Trophoblast cell (in vitro differentiated cells and primary cell): ENCODE results near the gene SSX2IP.

Experiments
- DNase-seq, 2 donors: peaks; one replicate each; pipeline ENCODE4 v3.0.0-alpha.2; 2016
- H2AFZ ChIP-seq: 2 replicates; pipeline ENCODE4 v1.6.1; 2013; ENCODE audit warnings: low read length, moderate library complexity, mild to moderate bottlenecking; ENCODE audit not compliant: insufficient read depth, poor library complexity
- H2AK5ac ChIP-seq: 2 replicates; pipeline ENCODE4 v1.6.1; 2013; ENCODE audit warnings: mild to moderate bottlenecking, low read length
- H2BK120ac ChIP-seq: 2 replicates; pipeline ENCODE4 v1.6.1; 2013; ENCODE audit warnings: low read length, mild to moderate bottlenecking, moderate library complexity; ENCODE audit not compliant: insufficient read depth, poor library complexity
- H2BK12ac ChIP-seq: 2 replicates; pipeline ENCODE4 v1.6.1; 2013; ENCODE audit warnings: mild to moderate bottlenecking, low read length, moderate library complexity
- H2BK5ac ChIP-seq: 2 replicates; pipeline ENCODE4 v1.6.1; 2013; ENCODE audit warnings: low read length, low read depth, moderate library complexity, mild to moderate bottlenecking; ENCODE audit not compliant: poor library complexity
- H3K14ac ChIP-seq: 2 replicates; pipeline ENCODE4 v1.6.1; 2013; ENCODE audit warnings: mild to moderate bottlenecking, low read length
- H3K18ac ChIP-seq: 2 replicates; pipeline ENCODE4 v1.6.1; 2013; ENCODE audit warnings: mild to moderate bottlenecking, low read length
- H3K23ac ChIP-seq: 2 replicates; pipeline ENCODE4 v1.6.1; 2013; ENCODE audit warnings: low read length
- H3K27ac ChIP-seq: 2 replicates; pipeline ENCODE4 v1.5.1; 2013; ENCODE audit warnings: low read depth, mild to moderate bottlenecking, inconsistent platforms, low read length, moderate library complexity
- H3K27me3 ChIP-seq: 2 replicates; pipeline ENCODE4 v1.6.1; 2013; ENCODE audit warnings: inconsistent platforms, mild to moderate bottlenecking, low read length, moderate library complexity; ENCODE audit not compliant: insufficient read depth
- H3K36me3 ChIP-seq, 2 experiments: 1 replicate in 1 of 2; 2 replicates in 1 of 2; pipeline ENCODE4 v1.6.1; 2013; ENCODE audit warnings: low read length in 2 of 2, mild to moderate bottlenecking in 2 of 2, moderate library complexity in 1 of 2; ENCODE audit not compliant: insufficient read depth in 2 of 2, control insufficient read depth in 1 of 2
- H3K4ac ChIP-seq: 2 replicates; pipeline ENCODE4 v1.6.1; 2013; ENCODE audit warnings: low read depth, mild to moderate bottlenecking, low read length, moderate library complexity
- H3K4me1 ChIP-seq, 2 experiments: 1 replicate in 1 of 2; 2 replicates in 1 of 2; pipeline ENCODE4 v1.6.1; 2013; ENCODE audit warnings: low read length in 2 of 2, mild to moderate bottlenecking in 2 of 2, moderate library complexity in 1 of 2; ENCODE audit not compliant: insufficient read depth in 2 of 2, control insufficient read depth in 1 of 2
- H3K4me2 ChIP-seq: 2 replicates; pipeline ENCODE4 v1.6.1; 2013; ENCODE audit warnings: inconsistent platforms, mild to moderate bottlenecking, low read length, moderate library complexity
- H3K4me3 ChIP-seq: 2 replicates; pipeline ENCODE4 v1.5.1; 2013; ENCODE audit warnings: mild to moderate bottlenecking, low read depth, low read length, inconsistent platforms
- H3K79me1 ChIP-seq: one replicate; pipeline ENCODE4 v1.6.1; 2013; ENCODE audit warnings: low read length
- H3K79me2 ChIP-seq: 2 replicates; pipeline ENCODE4 v1.6.1; 2013; ENCODE audit warnings: low read length, mild to moderate bottlenecking; ENCODE audit not compliant: control insufficient read depth, insufficient read depth, poor library complexity
- H3K9ac ChIP-seq: 2 replicates; pipeline ENCODE4 v1.6.1; 2013; ENCODE audit warnings: mild to moderate bottlenecking, low read length
- H3K9me3 ChIP-seq: 2 replicates; pipeline ENCODE4 v1.6.1; 2013; ENCODE audit warnings: low read depth, mild to moderate bottlenecking, control low read depth, inconsistent platforms, low read length; ENCODE audit not compliant: insufficient read depth
- H4K12ac ChIP-seq: 2 replicates; pipeline ENCODE4 v1.6.1; 2013; ENCODE audit warnings: low read depth, mild to moderate bottlenecking, low read length, moderate library complexity
- H4K8ac ChIP-seq: 2 replicates; pipeline ENCODE4 v1.6.1; 2013; ENCODE audit warnings: low read depth, mild to moderate bottlenecking, low read length, moderate library complexity
- H4K91ac ChIP-seq: one replicate; pipeline ENCODE4 v1.6.1; 2013; ENCODE audit warnings: low read depth, mild to moderate bottlenecking, low read length, moderate library complexity
- WGBS: extraction: QIAGEN DNeasy Blood & Tissue Kit; methylation state at CpG from one replicate; pipeline ENCODE4 v1.1.7; 2013; ENCODE audit warnings: missing lambda C conversion rate; ENCODE audit not compliant: insufficient read length, insufficient coverage; ENCODE audit errors: extremely low coverage; 5-methylcytosine and 5-hydroxymethylcytosine counted together

Gene SSX2IP

DNA sequence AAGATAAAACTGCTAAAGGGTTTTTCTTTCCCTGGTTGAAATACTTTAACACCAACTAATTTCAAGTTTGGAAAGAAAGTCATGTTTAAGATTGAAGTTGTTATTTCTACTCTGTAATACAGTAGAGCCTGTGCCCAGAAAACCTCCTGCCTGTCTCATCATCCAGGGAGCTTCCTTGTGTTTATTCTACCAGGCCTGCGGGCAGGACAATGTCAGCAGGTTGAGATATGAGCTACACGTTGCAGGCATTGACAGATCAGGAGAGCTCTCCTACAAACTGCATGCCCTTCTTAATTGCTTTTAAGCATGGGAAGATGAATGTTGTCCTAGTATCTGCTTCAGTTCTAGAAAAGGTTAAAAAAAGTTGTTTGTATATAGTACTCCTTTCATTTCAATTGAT lies 72.9 kb downstream of the SSX2IP start:
- H3K23ac ChIP-seq = no peak overlapping the region
- H2BK12ac ChIP-seq = no peak overlapping the region
- H4K12ac ChIP-seq = no peak overlapping the region
- no peak overlapping the region for H4K91ac ChIP-seq
- peaks cover 4% of the 10 kb centered on the region for H3K79me2 ChIP-seq
- no peak overlapping the region for H2AK5ac ChIP-seq
- H2BK120ac ChIP-seq = no peak overlapping the region
- DNase-seq = no peak
- H3K9me3 ChIP-seq = peaks cover 2% of the 10 kb centered on the region
- H2AFZ ChIP-seq = no peak overlapping the region
- H3K9ac ChIP-seq = no peak overlapping the region
- H3K4ac ChIP-seq = no peak overlapping the region
- H2BK5ac ChIP-seq = no peak overlapping the region
- no peak overlapping the region for H3K27ac ChIP-seq
- peaks cover 12% of the 10 kb centered on the region for H3K79me1 ChIP-seq
- H3K36me3 ChIP-seq = no peaks in the 10 kb centered on the region
- no peak overlapping the region for H4K8ac ChIP-seq
- H3K18ac ChIP-seq = no peak overlapping the region
- peaks cover 0 to 5% of the 10 kb centered on the region in 2 experiments for H3K4me1 ChIP-seq
- H3K14ac ChIP-seq = no peak overlapping the region
- H3K4me2 ChIP-seq = no peak overlapping the region
- H3K27me3 ChIP-seq = no peaks in the 10 kb centered on the region
- no CpG with 5 or more reads among the region's 2 CpGs for WGBS
- H3K4me3 ChIP-seq = no peak overlapping the region

GRCh38 chr1:84615790-84616189 lies 74.5 kb downstream of the SSX2IP start:
- Histone ChIP-seq H2BK5ac (no peak overlapping the region), H3K79me1 (peaks cover 8% of the 10 kb centered on the region), H3K79me2 (peaks cover 3% of the 10 kb centered on the region), H3K23ac (no peak overlapping the region), H2AK5ac (no peak overlapping the region), H3K4me3 (no peak overlapping the region), H3K14ac (no peak overlapping the region), H3K18ac (no peak overlapping the region), H3K36me3 (no peaks in the 10 kb centered on the region), H2BK120ac (no peak overlapping the region), H3K9ac (no peak overlapping the region), H4K12ac (no peak overlapping the region), H3K4me2 (no peak overlapping the region), H3K4me1 (peaks cover 0 to 5% of the 10 kb centered on the region in 2 experiments), H3K9me3 (peaks cover 4% of the 10 kb centered on the region), H3K27me3 (no peaks in the 10 kb centered on the region), H3K27ac (no peak overlapping the region), H4K91ac (no peak overlapping the region), H2BK12ac (no peak overlapping the region), H4K8ac (no peak overlapping the region), H2AFZ (no peak overlapping the region), H3K4ac (no peak overlapping the region)
- WGBS = no CpG with 5 or more reads among the region's 1 CpG
- no peak for DNase-seq

DNA sequence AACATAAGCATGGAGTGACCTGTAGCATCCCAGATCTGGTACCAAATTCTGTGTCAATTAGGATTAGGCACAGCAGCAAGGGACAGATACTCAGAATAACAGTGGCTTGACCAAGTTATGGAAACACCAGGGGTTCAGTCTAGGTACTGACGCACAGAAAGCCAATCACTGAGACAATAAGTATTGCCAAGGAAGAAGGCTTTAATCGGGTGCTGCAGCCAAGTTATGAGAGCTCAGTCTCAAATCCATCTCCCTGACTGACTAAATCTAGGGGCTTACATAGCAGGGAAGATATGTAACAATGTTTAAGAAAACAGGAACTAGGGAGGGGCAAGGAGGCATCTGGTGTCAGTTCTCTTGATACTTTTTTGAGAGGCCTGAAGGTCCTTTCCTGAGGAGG lies 76.4 kb downstream of the SSX2IP start:
- no peak overlapping the region for H3K4ac ChIP-seq
- no peaks in the 10 kb centered on the region for H3K27me3 ChIP-seq
- H2AK5ac ChIP-seq = no peak overlapping the region
- no peak overlapping the region for H3K4me2 ChIP-seq
- peaks cover 2% of the 10 kb centered on the region for H3K79me1 ChIP-seq
- H3K9me3 ChIP-seq = peaks cover 4% of the 10 kb centered on the region
- no peak for DNase-seq
- H3K79me2 ChIP-seq = no peaks in the 10 kb centered on the region
- no peak overlapping the region for H4K12ac ChIP-seq
- no peak overlapping the region for H2AFZ ChIP-seq
- H4K8ac ChIP-seq = no peak overlapping the region
- no peak overlapping the region for H2BK120ac ChIP-seq
- no peak overlapping the region for H4K91ac ChIP-seq
- no CpG with 5 or more reads among the region's 2 CpGs for WGBS
- no peaks in the 10 kb centered on the region for H3K4me1 ChIP-seq
- no peak overlapping the region for H3K9ac ChIP-seq
- H2BK5ac ChIP-seq = no peak overlapping the region
- H3K4me3 ChIP-seq = no peak overlapping the region
- H3K14ac ChIP-seq = no peak overlapping the region
- no peak overlapping the region for H2BK12ac ChIP-seq
- H3K27ac ChIP-seq = no peak overlapping the region
- H3K23ac ChIP-seq = no peak overlapping the region
- no peaks in the 10 kb centered on the region for H3K36me3 ChIP-seq
- no peak overlapping the region for H3K18ac ChIP-seq

DNA sequence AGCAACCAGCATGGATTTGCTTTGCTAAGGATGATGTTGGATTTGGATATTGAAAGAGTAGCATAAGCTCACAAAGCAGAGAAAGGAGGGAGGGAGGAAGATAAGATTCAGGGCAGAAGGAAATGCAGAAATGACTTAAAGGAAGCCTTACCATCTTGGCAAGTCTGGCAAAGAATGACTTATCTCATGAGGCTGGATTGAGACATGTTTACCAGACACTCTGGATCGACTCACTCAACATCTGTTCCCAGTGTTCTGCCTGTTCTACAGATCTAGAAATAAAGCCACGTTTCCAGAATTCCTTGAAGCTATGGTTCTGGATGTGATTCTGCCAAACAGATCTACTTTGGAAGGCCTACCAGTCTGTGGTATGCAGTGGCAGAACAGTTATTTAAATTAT lies 77.2 kb downstream of the SSX2IP start:
- no peak overlapping the region for H4K12ac ChIP-seq
- WGBS = no CpG with 5 or more reads among the region's 2 CpGs
- no peak overlapping the region for H4K91ac ChIP-seq
- DNase-seq = no peak
- no peak overlapping the region for H2AFZ ChIP-seq
- peaks cover 4% of the 10 kb centered on the region for H3K9me3 ChIP-seq
- H3K79me1 ChIP-seq = no peaks in the 10 kb centered on the region
- no peak overlapping the region for H3K4ac ChIP-seq
- no peak overlapping the region for H3K18ac ChIP-seq
- no peaks in the 10 kb centered on the region for H3K36me3 ChIP-seq
- H2BK120ac ChIP-seq = no peak overlapping the region
- no peak overlapping the region for H3K4me2 ChIP-seq
- H3K27ac ChIP-seq = no peak overlapping the region
- H2BK5ac ChIP-seq = no peak overlapping the region
- H2BK12ac ChIP-seq = no peak overlapping the region
- H3K9ac ChIP-seq = no peak overlapping the region
- H3K27me3 ChIP-seq = no peaks in the 10 kb centered on the region
- no peak overlapping the region for H4K8ac ChIP-seq
- no peak overlapping the region for H3K14ac ChIP-seq
- H2AK5ac ChIP-seq = no peak overlapping the region
- H3K79me2 ChIP-seq = no peaks in the 10 kb centered on the region
- H3K4me3 ChIP-seq = no peak overlapping the region
- no peak overlapping the region for H3K23ac ChIP-seq
- H3K4me1 ChIP-seq = no peaks in the 10 kb centered on the region
